CD4-positive, alpha-beta T cell treated with Interleukin-4 for 1 hour (primary cell): ENCODE data around the gene CLHC1.
"Not testable (repeated sequence)": the region's sequence is repeated elsewhere in the genome, so short reads cannot be mapped to it uniquely, and the experiment has no call there.

Experiments used
- DNase-seq, 2 donors: peaks; one replicate each; pipeline ENCODE4 v3.0.0-alpha.2; 2020 to 2022

Gene CLHC1

DNA sequence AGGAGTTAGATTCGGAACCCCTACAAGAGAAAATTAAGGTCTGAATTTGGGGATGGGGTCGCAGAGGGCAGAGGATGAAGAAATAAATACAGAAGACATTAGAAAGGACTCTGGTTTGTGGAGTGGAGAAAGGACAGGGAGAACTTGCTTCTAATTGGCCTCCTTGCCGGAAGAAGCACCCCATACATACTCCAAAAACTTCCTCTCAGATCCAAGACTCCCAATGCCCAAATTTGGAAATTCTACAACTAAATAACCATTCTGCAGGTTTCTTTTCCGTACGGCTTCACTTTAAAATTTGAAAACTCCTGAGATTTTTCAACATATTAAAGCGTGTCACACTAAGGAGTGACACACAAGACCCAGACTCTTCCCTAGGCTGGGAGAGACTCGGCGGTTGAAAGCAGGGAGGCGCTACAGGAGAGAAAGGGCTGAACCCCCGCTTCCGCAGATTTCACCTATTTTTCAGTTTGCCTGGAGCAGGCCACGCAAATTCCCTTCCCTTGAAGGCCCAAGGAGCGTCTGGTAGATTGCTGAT, 478 bp downstream of the CLHC1 start:
- DNase-seq = no peak

DNA sequence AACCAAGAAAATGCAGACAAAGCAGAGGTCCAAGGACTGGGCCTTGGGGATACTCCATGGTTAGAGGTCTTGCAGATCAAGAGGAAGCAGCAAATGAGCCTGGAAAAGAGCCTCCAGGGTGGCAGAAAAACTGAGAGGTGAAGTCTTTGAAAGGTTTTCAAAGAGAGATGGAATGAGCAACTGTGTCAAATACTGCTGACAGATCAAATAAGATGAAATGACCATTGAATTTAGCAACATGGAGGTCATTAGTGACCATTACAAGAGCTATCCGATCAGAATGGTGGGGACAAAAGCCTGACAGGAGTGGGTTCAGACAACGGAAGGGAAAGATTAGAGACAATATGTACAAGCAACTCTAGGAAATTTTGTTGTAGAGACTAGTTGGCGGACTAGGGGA, 1.5 kb downstream of the CLHC1 start:
- DNase-seq = no peak

DNA sequence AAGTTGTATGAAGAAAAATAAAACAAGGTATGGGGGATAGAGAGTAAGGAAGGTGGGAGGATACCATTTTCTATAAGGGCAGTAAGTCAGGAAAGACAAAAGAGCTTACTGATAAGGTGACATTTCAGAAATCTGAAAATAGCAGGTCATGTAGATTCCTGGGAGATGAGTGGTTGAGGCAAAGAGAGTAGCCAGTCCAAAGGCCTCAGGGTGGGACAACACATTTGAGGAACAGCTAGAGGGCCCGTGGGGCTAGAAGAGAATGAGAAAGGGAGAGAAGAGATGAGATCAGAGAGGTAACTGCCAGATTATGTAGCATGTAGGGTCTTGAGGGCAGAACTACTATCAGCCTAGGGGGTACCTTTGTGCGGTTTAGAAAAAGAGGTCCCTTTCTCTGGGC, 2.9 kb downstream of the CLHC1 start:
- DNase-seq = no peak

DNA sequence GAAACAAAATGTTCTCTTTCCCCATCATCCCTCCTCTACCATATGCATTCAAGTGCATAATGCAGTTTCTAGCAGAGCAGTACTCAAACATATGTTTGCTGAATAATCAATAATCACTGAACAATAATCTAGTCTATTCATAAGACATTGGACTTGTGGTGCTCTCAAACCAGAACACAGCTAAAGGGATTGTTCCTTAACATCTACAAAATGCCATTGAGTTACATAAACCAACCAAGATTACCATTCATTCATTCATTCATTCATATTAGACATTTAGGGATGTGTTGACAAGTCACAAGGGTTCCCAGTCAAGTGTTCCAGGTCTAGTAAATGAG, 3.9 kb downstream of the CLHC1 start:
- no peak for DNase-seq

DNA sequence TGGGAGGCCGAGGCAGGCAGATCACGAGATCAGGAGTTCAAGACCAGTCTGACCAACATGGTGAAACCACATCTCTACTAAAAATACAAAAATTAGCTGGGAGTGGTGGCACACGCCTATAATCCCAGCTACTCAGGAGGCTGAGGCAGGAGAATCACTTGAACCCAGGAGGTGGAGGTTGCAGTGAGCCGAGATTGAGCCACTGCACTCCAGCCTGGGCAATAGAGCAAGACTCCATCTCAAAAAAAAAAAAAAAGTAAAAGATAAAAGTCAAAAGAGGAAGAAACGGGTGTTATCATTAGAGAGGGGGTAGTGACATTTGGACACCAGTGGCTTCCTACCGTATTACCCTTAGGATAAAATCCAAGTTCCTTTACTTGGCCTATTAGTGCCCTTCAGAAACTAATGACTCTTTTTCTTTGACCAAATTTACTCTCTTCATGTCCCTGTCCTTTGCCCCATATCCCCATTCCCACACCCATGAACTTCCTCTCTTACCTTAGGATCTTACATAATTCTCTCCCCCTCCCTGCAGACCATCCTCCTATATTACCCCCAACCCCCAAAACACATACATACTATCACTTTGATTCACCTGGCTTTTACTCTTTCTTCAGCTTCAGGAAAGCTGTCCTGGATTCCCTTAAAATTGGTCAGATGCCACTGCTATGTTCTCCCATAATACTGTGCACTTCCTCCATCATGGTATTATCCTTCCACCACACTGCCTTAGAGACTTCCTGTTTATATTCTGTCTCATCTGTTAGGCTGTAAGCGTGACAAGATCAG, 4.5 kb downstream of the CLHC1 start:
- not testable (repeated sequence) for DNase-seq

DNA sequence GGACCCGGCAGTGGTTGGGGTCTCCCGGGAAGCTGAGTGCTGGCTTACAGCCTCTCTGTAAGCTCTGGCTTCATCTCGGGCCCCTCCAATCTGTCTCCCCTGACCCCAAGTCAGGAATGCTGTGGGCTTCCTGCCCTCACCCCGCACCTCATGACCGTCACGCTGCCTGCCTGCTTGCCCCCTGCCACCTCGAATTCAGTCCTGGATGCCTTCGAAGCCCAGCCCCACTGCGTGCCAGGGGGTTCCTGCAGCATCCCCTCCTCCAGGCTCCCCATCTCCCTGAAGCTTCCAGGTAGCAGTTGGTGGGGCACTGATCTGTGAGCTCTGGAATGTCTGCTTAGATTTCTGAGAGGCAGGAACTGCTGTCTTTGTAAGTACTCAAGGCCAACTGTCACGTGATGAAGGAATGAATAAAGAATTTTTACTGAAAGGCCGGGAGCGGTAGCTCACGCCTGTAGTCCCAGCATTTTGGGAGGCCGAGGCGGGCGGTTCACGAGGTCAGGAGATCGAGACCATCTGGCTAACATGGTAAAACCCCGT, 6.5 kb downstream of the CLHC1 start:
- no peak for DNase-seq

DNA sequence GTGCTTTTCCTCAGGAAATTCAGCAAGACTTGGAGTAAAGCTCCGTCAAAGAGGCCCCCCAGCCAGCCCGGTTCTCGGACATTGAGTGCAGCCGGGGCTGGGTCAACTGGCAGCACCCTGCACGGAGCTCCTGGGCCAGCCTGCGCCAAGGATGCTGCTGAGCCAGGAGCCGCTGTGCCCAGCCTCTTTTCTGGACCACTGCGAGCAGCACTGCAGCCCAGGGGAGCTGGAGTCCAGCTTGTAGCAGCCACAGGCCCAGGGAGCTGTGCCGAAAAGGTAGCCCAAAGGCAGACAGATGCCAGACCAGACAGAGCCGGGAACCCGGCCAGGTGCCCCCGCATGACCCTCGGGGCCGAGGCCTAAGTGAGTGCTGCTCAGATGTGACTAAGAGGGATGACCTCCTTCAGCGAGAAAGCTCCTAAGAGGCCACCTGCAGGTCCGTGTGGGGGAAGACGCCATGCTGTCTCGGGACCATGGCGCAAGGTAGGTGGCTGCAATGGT, 7.3 kb downstream of the CLHC1 start:
- DNase-seq = no peak

DNA sequence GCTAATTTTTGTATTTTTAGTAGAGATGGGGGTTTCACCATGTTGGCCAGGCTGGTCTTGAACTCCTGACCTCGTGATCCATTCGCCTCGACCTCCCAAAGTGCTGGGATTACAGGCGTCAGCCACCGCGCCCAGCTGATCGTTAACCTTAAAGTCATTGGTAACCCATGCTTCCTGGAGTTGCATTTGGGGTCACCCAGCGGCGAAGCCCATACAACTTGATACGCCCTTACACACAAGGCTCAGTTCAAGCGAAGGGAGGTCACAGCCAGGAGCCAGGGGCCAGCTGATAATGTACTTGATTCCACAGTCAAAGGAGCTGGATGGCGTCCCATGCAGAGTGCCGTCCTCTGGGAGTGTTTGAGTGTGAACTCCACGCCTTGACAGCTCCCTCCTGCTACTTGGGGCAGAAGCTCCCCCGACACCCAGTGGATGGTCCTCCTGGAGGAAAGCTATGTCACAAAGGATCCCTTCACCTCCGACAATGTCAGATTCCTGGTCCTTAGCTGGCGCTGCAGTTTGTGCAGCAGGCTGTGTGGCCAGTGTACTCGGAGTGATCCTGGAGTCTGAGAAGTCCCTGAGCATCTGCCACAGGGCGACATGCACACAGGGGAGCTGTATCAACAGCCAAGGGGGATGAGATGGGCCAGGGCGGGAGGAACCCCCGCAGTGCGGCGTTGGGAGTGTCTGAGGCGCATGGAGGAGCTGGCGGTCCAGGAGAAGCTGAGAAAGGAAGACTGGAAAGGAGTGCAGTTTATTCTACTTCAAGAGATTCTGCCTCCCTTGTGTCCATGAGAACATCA, 7.9 kb downstream of the CLHC1 start:
- DNase-seq = no peak

DNA sequence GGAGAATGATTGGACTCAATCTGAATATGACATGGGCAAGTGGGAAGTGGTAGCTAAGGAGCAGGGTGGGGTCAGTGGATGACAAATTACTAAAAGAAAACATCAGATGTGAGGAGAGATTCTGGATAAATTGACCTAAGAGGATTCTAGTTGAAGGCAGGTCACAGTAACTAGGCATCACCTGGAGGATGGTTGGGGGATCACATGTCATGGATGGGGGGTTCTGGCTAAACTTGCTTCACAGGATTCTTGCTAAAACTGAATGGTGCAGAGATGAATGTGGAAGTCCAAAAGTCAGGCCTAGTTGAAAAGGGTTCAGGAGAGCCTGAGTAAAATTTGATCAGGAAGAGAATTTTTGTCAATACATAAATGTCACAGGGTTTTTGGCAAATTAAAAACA, 18.3 kb downstream of the CLHC1 start:
- DNase-seq = no peak

DNA sequence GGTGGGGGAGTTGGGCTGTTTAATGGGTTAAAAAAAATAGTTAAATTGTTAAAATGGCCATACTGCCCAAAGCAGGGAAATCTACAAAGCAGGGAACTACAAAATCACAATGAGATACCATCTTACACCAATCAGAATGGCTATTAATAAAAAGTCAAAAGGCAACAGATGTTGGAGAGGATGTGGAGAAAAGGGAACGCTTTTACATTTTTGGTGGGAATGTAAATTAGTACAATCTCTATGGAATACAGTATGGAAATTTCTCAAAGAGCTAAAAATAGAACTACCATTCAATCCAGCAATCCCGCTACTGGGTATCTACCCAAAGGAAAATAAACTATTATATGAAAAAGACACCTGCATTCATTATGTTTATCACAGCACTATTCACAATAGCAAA, 27.1 kb downstream of the CLHC1 start:
- no peak for DNase-seq

DNA sequence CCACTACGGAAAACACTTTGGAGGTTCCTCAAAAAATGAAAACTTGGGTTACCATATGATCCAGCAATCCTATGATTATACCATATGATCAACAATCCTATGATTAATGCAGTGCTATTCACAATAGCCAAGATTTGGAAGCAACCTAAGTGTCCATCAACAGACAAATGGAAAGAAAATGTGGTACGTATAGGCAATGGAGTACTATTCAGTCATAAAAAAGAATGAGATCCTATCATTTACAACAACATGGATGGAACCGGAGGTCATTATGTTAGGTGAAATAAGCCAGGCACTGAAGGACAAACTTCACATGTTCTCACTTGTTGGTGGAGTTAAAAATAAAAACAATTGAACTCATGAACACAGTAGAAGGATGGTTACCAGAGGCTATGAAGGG, 27.6 kb downstream of the CLHC1 start:
- no peak for DNase-seq

DNA sequence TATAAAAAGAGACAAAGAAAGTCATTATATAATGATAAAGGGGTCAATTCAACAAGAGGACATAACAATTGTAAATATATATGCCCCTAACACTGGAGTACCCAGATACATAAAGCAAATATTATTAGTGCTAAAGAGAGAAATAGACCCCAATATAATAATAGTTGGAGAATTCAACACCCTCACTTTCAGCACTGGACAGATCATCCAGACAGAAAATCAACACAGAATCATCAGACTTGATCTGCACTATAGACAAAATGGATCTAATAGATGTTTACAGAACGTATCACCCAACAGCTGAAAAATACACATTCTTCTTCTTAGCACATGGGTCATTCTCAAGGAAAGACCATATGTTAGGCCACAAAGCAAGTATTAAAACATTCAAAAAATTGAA, 31.7 kb downstream of the CLHC1 start:
- DNase-seq = no peak

DNA sequence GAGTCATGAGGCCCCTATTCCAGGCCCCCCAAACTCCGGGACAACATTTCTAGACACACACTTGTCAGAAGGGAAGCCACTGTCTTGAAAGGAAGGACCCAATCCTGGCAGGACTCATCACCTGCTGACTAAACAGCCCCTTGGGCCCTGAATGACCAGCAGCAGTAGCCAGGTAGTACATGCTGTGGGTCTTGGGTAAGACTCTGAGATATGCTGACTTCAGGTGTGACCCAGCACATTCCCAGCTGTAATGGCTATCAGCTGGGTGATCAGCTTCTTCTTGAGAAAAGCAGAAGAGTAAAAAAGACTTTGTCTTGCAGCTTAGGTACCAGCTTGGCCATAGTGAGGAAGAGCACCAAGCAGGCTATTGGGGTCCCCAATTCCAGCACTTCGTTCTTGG, 35.6 kb downstream of the CLHC1 start:
- DNase-seq = no peak

DNA sequence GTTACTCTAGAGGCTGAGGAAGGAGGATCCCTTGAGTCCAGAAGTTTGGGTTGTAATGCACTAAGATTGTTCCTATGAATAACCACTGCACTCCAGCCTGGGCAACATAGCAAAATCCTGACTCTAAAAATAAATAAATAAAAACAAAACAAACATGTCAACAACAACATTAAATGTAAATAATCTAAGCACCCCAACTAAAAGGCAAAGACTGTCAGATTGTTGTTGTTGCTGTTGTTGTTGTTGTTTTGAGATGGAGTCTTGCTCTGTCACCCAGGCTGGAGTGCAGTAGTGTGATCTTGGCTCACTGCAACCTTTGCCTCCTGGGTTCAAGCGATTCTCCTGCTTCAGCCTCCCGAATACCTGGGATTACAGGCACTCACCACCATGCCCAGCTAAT, 40.2 kb downstream of the CLHC1 start:
- not testable (repeated sequence) for DNase-seq

DNA sequence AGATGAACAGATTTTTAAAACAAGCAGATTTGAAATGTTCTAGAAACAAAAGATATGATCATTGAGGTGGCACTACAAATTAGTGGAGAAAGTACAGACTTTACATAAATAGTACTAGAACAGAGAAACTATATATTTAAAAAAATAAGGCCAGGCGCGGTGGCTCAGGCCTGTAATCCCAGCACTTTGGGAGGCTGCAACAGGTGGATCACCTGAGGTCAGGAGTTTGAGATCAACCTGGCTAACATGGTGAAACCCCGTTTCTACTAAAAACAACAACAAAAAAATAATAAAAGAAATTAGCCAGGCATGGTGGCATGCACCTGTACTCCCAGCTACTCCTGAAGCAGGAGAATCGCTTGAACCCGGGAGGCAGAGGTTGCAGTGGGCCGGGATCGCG, 45.3 kb downstream of the CLHC1 start:
- DNase-seq = not testable (repeated sequence)

DNA sequence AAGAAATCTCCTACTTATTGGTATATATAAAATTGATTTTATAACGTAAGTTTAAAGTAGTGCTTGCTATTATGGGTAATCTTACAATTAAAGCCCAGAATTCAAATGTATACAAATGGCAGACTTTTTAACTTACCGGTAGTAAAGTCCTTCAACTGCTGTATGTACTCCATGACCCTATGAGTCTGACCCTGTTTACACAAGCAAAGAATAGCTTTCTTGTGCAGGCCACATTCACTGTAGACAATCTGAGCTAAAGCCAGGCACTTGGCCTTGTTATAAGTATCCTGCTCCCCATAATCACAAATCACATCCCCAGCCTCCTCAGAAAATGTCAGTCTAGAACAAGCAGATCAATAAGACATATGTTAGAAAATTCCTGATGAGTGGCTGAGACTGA, 51.7 kb downstream of the CLHC1 start:
- DNase-seq = no peak

DNA sequence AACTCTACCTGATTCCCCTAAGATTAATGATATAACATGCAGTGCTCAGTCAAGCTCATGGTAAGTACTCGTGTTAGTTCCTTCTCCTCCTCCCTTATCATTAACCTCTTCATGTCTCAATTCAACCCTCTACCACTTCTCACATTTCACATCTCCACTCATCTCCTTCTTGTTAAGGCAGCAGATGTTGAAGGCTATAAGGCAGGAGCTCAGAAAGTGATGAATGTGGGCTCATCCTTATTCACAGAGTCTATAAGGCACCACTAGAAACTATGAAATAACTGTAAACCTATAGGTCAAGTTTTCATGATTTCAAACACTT, 56.0 kb downstream of the CLHC1 start:
- no peak for DNase-seq

DNA sequence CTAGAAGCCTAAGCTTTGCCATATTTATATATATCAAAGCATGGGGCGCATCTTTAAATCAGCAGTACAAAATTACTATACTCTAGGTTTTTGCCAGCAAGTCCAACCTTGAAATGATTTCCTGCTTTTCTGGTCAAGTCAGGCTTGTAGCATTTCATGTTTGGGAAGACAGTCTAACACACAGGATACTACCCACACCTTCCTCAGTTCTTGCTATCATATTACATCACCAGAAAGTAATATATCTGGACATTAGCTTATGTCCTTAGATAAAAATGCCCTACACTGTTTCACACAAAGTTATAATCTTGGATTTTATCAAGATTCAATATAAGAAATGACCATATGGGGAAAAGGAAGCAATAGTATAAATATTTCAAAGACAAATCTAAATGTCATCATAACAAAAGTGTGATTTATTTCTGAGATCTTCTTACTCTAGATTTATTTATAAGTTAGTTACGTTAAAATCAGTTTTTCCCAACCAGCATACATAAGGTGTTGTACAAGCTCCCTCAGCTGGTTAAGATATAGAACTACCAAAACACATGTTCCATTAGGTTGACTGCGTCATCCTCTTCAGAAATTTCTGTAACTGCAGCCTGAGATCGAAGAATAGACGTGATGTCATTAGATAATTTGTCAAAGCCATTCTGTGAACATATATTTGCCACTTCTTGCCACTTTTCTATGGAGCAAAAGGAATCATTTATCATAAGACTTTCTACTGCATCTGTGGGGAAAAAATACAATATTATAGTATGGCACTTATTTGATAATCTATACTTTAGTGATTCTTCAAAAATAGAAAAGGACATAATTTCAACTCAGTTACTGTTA, 56.6 kb downstream of the CLHC1 start:
- DNase-seq = peak in 1 of 2 donors; percentile 70

DNA sequence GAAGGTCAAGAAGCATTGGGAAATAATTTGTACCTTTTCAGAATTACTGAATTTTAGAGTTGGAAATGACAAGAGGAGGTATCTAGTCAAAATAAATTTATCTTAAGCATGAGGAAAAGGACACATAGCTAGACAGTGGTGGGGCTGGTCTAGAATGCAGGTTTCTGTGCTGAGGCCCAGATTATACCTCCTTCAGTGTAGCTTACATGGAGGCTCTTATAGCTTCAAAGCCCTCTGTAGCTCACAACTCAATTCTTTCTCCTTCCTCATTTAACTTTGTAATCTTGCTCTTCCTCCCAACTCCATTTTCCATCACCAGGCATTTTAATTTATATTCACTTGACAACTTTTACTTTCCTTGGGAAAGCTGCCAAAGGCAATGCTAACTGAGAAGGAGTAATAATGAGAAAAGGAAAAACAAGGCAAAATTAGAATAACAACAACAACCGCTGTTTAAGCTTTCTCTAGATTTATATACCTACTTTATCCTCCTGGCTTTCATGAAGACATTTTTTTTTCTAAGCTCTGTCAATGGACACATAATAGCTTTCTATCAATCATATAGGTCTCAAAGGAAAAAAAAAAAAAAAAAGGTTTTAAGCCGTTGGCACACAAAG, 58.5 kb downstream of the CLHC1 start:
- no peak for DNase-seq

DNA sequence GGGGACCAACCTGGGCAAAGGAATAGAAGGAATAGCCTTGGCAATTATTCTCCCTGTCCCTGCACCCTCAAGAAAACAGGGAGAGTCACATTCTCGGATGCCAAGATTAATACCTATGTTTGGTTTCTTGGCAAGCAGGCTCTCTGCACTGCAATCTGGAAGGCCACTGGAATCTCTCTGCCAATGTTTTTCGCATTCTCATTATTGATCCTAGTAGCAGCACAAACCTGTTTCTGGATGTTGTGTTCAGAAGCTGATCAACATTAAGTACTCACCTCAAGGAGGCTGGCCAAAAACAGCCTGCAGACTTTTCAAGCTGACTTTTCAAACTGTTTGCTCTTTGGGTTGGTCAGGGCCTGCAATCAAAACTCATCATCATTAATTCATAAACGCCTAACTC, 62.2 kb downstream of the CLHC1 start:
- no peak for DNase-seq

DNA sequence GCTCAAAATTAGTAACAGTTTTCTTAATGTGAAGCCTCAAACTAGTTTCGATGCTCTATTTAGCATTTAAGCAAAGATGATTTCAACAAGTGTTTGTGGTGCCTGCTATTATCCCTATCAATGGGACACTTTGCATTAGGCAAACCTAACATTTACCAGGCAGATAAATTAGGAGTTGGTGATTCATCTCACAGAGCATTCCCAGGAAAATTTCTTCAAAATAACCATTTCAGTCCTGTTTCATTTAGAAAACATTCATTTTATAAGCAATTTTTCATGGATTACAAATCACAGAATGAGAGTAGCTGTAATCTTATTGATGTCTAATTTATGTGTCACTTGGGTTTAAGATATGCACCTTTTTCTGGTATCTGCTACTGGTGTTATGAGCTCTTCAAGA, 62.7 kb downstream of the CLHC1 start:
- DNase-seq = no peak
